Astrocyte of the hippocampus (primary cell): ENCODE results near the gene DAZAP2.

Source experiments
- DNase-seq: peaks from one replicate; pipeline ENCODE4 v3.0.0; 2011; ENCODE audit warnings: low read depth, low spot score

Gene DAZAP2

GRCh38 chr12:51238510-51239334 is at the start of gene DAZAP2:
TSS of gene DAZAP2 (plus strand) at chr12:51238826. CDS start at chr12:51238908, 82 bp downstream.
- peak; percentile 98 for DNase-seq

- no peak for DNase-seq
Observed at GRCh38 chr12:51189790-51190355, 48.8 kb upstream of the DAZAP2 start.

- no peak for DNase-seq
Observed at GRCh38 chr12:51190820-51191219, 47.8 kb upstream of the DAZAP2 start.

GRCh38 chr12:51191516-51192283 is 46.9 kb upstream of the DAZAP2 start:
- no peak for DNase-seq

DNA sequence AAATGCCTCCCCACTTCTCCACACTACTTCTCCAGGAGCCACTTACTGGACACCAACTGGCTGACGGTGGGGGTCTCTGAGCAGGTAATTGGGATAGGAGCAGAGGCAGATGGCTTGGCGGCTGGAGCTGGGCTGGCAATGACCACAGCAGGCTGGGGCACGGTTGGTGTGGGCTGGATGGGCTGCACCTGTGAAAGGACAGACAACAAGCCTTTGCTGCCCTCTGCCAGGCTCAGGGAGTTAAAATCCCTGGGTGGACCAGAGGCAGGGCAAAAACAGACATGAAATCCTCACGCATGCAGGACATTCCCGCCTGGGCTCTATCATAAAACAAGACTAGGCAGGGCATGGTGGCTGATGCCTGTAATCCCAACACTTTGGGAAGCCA is 46.3 kb upstream of the DAZAP2 start:
- no peak for DNase-seq

- DNase-seq = no peak
Observed at GRCh38 chr12:51195841-51196240, 42.8 kb upstream of the DAZAP2 start.

DNA sequence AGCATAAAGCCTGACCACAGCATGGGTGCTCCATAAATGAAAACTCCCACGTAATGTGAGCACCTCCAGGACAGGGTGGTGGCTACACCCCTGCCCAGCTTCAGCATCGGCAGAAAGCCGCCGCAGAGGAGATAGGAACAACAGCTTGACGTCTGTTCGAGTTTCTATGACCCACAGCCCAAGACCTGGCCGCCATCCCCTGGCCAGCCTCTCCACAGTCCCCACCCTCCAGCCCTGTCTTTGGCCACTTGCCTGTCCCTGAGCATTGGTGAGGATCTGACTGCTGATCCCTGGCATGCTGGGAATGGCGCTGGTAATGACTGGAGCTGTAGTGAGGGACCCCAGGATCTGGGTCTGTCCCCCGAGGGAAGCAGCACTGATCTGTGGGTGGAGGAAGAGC is 42.1 kb upstream of the DAZAP2 start:
- no peak for DNase-seq

DNA sequence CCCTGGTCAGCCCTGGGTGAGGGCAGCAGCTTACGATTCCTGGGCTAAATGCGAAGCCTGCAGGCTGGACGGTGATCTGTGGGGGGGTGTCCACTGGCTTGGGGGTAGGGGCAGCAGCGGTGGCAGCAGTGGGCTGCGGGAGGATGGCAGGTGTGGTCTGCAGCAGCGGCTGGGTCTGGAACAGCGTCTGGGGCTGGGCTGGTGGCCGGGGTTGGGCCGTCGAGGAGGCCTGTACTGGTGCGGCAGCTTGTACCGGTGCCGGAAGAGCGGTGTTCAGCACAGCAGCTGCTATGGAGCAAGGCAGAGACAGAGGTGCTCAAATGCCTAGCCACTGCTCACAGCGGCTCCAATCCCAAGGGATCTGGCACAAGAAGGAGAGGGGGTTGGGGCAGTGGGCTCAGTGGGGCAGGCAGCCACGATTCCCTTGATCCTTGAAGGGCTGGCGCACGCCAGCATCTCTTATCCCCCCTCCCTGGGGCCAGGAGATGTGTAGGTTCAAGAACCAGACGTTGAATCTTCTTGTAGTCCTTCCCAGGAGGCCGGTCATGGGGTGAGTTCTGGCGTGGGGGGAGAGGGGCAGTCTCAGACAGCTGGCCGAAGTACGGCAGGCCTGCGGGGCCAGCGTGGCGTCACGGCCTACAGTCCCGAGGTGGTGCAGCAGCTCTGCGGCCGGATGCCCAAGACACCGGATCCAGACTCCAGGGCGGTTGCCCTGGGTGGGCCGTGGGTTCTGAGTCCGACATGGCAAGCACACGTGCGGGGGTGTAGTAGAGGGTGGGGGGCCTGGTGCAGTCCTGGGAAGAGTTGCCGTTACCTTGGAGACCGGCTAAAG is 40.7 kb upstream of the DAZAP2 start:
- DNase-seq = no peak

GRCh38 chr12:51198568-51199365 is 39.9 kb upstream of the DAZAP2 start:
- no peak for DNase-seq

DNA sequence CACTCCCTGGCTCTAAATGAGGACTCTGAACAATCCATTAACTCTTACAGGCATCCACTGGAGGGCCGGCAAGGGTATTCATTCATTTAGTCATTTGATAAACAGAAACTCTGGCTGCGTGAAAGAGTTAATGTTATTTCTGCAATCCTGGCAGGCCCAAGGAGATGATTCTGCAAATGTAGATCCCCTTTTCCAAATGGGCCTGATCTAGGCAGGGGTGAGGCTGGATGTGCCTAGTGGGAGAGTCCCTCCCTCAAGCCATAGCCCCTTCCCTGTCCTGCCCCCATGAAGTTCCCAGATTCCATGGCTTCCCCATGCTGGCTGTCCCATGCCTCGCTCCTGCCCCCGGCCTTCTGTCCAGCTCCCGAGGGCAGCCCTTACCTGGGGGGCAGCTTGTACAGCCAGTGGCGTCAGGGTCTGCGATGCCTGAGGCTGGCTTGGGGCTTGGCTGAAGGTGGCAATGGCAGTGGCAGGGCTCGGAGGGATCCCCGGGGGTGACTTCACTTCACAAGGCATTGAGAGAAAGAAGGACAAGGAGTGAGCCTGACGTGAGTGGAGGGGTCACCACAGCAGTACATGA is 39.2 kb upstream of the DAZAP2 start:
- DNase-seq = no peak

GRCh38 chr12:51200156-51200555 is 38.5 kb upstream of the DAZAP2 start:
- no peak for DNase-seq

GRCh38 chr12:51200806-51201205 is 37.8 kb upstream of the DAZAP2 start:
- DNase-seq = no peak

DNA sequence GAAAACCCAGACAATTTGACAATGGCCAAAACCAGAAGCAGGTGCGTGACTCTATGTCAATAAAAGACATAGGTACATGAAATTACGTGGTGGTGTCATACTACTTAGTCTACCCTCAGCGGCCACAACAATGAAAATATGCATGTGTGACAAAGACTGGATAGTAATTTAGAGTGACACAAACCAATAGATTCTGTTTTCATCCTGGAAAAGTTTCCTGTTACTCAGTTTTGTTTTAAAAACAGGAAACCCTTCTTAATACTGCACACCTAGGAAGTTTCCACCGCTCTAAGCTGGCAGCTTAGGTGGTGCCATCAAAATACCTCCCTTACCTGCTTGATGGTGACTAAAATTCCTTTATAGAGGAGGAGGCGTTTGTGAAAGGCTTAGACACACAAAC is 35.9 kb upstream of the DAZAP2 start:
- DNase-seq = no peak

- no peak for DNase-seq
Observed at GRCh38 chr12:51205350-51205749, 33.3 kb upstream of the DAZAP2 start.

- DNase-seq = no peak
Observed at GRCh38 chr12:51208016-51208660, 30.5 kb upstream of the DAZAP2 start.

DNA sequence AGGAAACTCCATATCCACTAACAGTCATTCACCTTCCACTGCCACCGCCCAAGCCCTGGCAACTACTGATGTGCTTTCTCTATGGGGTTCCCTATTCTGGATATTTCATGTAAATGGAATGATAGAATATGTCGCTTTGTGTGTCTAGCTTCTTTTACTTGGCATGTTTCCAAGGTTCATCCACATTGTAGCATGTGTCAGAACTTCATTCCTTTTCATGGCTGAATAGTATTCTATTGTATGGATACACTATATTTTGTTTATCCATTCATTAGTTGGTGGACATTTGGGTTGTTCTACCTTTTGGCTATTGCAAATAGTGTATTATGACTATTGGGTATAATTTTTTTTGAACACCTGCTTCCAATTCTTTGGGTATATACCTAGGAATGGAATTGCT is 29.4 kb upstream of the DAZAP2 start:
- no peak for DNase-seq

- DNase-seq = no peak
Observed at GRCh38 chr12:51210690-51211395, 27.8 kb upstream of the DAZAP2 start.

- DNase-seq = no peak
Observed at GRCh38 chr12:51214895-51215294, 23.7 kb upstream of the DAZAP2 start.

- no peak for DNase-seq
Observed at GRCh38 chr12:51216642-51217041, 22.0 kb upstream of the DAZAP2 start.
